Choroid plexus epithelial cell (primary cell): ENCODE data around the gene CFAP54.
"Not testable (repeated sequence)": the region's sequence is repeated elsewhere in the genome, so short reads cannot be mapped to it uniquely, and the experiment has no call there.

Experiments
- DNase-seq: peaks from one replicate; pipeline ENCODE4 v3.0.0-alpha.2; 2010; ENCODE audit warnings: low read depth
- H3K4me3 ChIP-seq: 2 replicates; pipeline ENCODE4 v1.5.1; 2011; ENCODE audit warnings: low read depth, mild to moderate bottlenecking, control low read depth, low read length, moderate library complexity
- CTCF ChIP-seq: conservative IDR thresholded peaks from 2 replicates; pipeline ENCODE4 v1.5.1; 2011; ENCODE audit warnings: low read depth, mild to moderate bottlenecking, control low read depth, inconsistent platforms, low read length, moderate library complexity

Gene CFAP54

GRCh38 chr12:96448300-96448699 is 41.1 kb upstream of the CFAP54 start:
- peak; percentile 64 for DNase-seq
- H3K4me3 ChIP-seq = no peak overlapping the region
- TF ChIP-seq CTCF = no peak

GRCh38 chr12:96452261-96452922 is 37.0 kb upstream of the CFAP54 start:
- TF ChIP-seq CTCF = no peak
- no peak for DNase-seq
- H3K4me3 ChIP-seq = no peak overlapping the region

GRCh38 chr12:96454396-96454795 is 35.0 kb upstream of the CFAP54 start:
- no peak overlapping the region for H3K4me3 ChIP-seq
- no peak for TF ChIP-seq CTCF
- DNase-seq = no peak

GRCh38 chr12:96456265-96456974 is 33.0 kb upstream of the CFAP54 start:
- TF ChIP-seq CTCF = no peak
- DNase-seq = no peak

GRCh38 chr12:96457191-96457930 is 32.0 kb upstream of the CFAP54 start:
- H3K4me3 ChIP-seq = no peak overlapping the region
- DNase-seq = no peak
- no peak for TF ChIP-seq CTCF

More at GRCh38 chr12:96456265-96456974, 33.0 kb upstream of the CFAP54 start:
- H3K4me3 ChIP-seq = no peak overlapping the region

- not testable (repeated sequence) for DNase-seq
Observed at GRCh38 chr12:96459281-96459680, 30.1 kb upstream of the CFAP54 start.

GRCh38 chr12:96462571-96463280 is 26.7 kb upstream of the CFAP54 start:
- DNase-seq = no peak
- no peak for TF ChIP-seq CTCF
- no peak overlapping the region for H3K4me3 ChIP-seq

More at GRCh38 chr12:96459281-96459680, 30.1 kb upstream of the CFAP54 start:
- not testable (repeated sequence) for H3K4me3 ChIP-seq
